Keratinocyte (primary cell): ENCODE measurements around the gene ZNF26.

Source experiments
- EZH2 ChIP-seq: IDR thresholded peaks from one replicate; pipeline ENCODE4 v1.6.1; 2012; ENCODE audit warnings: inconsistent platforms, mild to moderate bottlenecking, low read length, moderate library complexity
- TF ChIP-seq, protein P1 (sequence below), 3 experiments: IDR thresholded peaks in 1 of 3; conservative IDR thresholded peaks in 1 of 3; optimal IDR thresholded peaks in 1 of 3; 2 replicates in 2 of 3; 3 replicates in 1 of 3; pipeline versions ENCODE3 to v1.5.1; 2011; ENCODE audit warnings: low read length in 3 of 3, mild to moderate bottlenecking in 3 of 3, moderate library complexity in 2 of 3, control low read depth in 1 of 3, inconsistent platforms in 1 of 3; ENCODE audit not compliant: insufficient read depth in 2 of 3; ENCODE audit errors: extremely low read depth in 1 of 3

DNA sequence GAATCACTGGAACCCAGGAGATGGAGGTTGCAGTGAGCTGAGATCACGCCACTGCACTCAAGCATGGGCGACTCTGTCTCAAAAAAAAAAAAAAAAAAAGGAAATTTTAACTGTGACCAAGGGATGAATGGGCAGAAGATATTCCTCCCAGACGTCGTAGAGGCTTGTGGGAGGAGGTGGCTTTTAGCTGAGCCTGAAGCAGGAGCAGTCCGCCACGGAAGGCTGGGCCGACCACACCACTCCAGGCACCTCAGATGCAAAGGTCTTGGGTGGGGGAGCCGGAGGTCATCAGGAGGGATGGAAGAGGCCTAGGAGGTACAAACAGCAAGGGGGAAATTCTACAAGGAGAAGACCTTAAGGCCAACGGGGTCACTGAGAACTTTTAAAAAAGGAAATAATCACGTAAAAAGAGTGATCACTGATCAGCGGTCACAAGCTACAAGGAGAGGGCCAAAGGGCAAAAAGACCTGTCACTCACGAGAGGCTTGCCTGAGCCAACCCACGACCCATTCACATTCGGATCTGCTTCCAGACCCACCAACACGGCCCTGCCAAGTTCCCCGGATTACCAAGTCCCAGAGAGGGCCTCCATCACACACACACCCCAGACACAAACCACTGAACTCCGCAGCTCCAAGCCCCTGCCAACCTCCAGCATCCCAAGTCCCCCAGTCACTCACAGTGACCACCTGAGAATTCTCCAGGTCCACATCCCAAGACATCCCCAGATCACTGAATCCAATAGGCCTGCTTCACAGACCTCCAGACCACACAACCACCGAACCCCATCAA, 33.6 kb upstream of the ZNF26 start:
- TF ChIP-seq, protein P1, sequence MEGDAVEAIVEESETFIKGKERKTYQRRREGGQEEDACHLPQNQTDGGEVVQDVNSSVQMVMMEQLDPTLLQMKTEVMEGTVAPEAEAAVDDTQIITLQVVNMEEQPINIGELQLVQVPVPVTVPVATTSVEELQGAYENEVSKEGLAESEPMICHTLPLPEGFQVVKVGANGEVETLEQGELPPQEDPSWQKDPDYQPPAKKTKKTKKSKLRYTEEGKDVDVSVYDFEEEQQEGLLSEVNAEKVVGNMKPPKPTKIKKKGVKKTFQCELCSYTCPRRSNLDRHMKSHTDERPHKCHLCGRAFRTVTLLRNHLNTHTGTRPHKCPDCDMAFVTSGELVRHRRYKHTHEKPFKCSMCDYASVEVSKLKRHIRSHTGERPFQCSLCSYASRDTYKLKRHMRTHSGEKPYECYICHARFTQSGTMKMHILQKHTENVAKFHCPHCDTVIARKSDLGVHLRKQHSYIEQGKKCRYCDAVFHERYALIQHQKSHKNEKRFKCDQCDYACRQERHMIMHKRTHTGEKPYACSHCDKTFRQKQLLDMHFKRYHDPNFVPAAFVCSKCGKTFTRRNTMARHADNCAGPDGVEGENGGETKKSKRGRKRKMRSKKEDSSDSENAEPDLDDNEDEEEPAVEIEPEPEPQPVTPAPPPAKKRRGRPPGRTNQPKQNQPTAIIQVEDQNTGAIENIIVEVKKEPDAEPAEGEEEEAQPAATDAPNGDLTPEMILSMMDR (optimal IDR thresholded peaks at IDR 0.05 in 1 of 3, IDR thresholded peaks at IDR 0.05 in 1 of 3, conservative IDR thresholded peaks at IDR 0.05 in 1 of 3; ENCODE audit: extremely low read depth in 1 of 3, insufficient read depth in 2 of 3, low read length in 3 of 3), result no peak
- TF ChIP-seq EZH2, result no peak
